ENCODE data around the gene OR56A1.
"Not testable (repeated sequence)": the region's sequence is repeated elsewhere in the genome, so short reads cannot be mapped to it uniquely, and the experiment has no call there.

Gene OR56A1

GRCh38 chr11:6030708-6031405, at the start of gene OR56A1:
Gene OR56A1 (minus strand): TSS chr11:6030758. CDS start chr11:6027692, 3,066 bp downstream.
- no peak for DNase-seq (ENCODE audit: low spot score)

GRCh38 chr11:6079463-6079862, 48.9 kb upstream of the OR56A1 start:
- DNase-seq (ENCODE audit: low spot score): no peak

- no peak for DNase-seq (ENCODE audit: low spot score)
Measured at GRCh38 chr11:6077723-6078122, 47.2 kb upstream of the OR56A1 start.

GRCh38 chr11:6076443-6076842, 45.9 kb upstream of the OR56A1 start:
- not testable (repeated sequence) for DNase-seq (ENCODE audit: low spot score)

- peak; percentile 58 for DNase-seq (ENCODE audit: low spot score)
Measured at GRCh38 chr11:6067502-6067901, 36.9 kb upstream of the OR56A1 start.

- DNase-seq (ENCODE audit: low spot score): no peak
Measured at GRCh38 chr11:6062691-6063358, 32.3 kb upstream of the OR56A1 start.

- DNase-seq (ENCODE audit: low spot score): no peak
Measured at GRCh38 chr11:6061475-6061874, 30.9 kb upstream of the OR56A1 start.

GRCh38 chr11:6057452-6057851, 26.9 kb upstream of the OR56A1 start:
- no peak for DNase-seq (ENCODE audit: low spot score)

GRCh38 chr11:6055569-6055968, 25.0 kb upstream of the OR56A1 start:
- DNase-seq (ENCODE audit: low spot score): no peak

- no peak for DNase-seq (ENCODE audit: low spot score)
Measured at GRCh38 chr11:6052374-6052773, 21.8 kb upstream of the OR56A1 start.

- DNase-seq (ENCODE audit: low spot score): no peak
Measured at GRCh38 chr11:6040874-6041273, 10.3 kb upstream of the OR56A1 start.

GRCh38 chr11:6027501-6027900, 3.1 kb downstream of the OR56A1 start:
- DNase-seq (ENCODE audit: low spot score): no peak

GRCh38 chr11:6025056-6025455, 5.5 kb downstream of the OR56A1 start:
- DNase-seq (ENCODE audit: low spot score): no peak

GRCh38 chr11:6022956-6023355, 7.6 kb downstream of the OR56A1 start:
- peak; percentile 9 for DNase-seq (ENCODE audit: low spot score)

- no peak for DNase-seq (ENCODE audit: low spot score)
Measured at GRCh38 chr11:6013042-6013441, 17.5 kb downstream of the OR56A1 start.

- no peak for DNase-seq (ENCODE audit: low spot score)
Measured at GRCh38 chr11:6012035-6012668, 18.4 kb downstream of the OR56A1 start.

- DNase-seq (ENCODE audit: low spot score): no peak
Measured at GRCh38 chr11:6006846-6007245, 23.7 kb downstream of the OR56A1 start, which contains the start of gene OR56A4. Gene OR56A4 (minus strand): TSS chr11:6006946. CDS start chr11:6002992, 3,954 bp downstream.

GRCh38 chr11:6006395-6006794, 24.2 kb downstream of the OR56A1 start:
- no peak for DNase-seq (ENCODE audit: low spot score)

GRCh38 chr11:6002202-6002699, 28.3 kb downstream of the OR56A1 start:
- no peak for DNase-seq (ENCODE audit: low spot score)

GRCh38 chr11:5994791-5995190, 35.8 kb downstream of the OR56A1 start:
- no peak for DNase-seq (ENCODE audit: low spot score)

GRCh38 chr11:5992604-5993251, 37.8 kb downstream of the OR56A1 start:
- no peak for DNase-seq (ENCODE audit: low spot score)

GRCh38 chr11:5992150-5992549, 38.4 kb downstream of the OR56A1 start:
- DNase-seq (ENCODE audit: low spot score): no peak

Data from putamen (tissue), 1 donor.